Endodermal cell (in vitro differentiated cells): ENCODE measurements around the gene LRTM2. TPM values are rescaled to one million over a fixed set of nuclear protein-coding genes. Genes with fewer than 3 reads are reported as not detected.

Experiments used
- DNase-seq: peaks from one replicate; pipeline ENCODE4 v3.0.0-alpha.2; 2017
- H3K27ac ChIP-seq: 2 replicates; pipeline ENCODE4 v1.5.1; 2013; ENCODE audit warnings: mild to moderate bottlenecking, low read depth, low read length, moderate library complexity
- H3K27me3 ChIP-seq: 2 replicates; pipeline ENCODE4 v1.6.1; 2013; ENCODE audit warnings: mild to moderate bottlenecking, low read length, moderate library complexity; ENCODE audit not compliant: insufficient read depth, control insufficient read depth, poor library complexity, severe bottlenecking
- H3K36me3 ChIP-seq: 2 replicates; pipeline ENCODE4 v1.7.0; 2013; ENCODE audit warnings: mild to moderate bottlenecking, low read length, moderate library complexity; ENCODE audit not compliant: control insufficient read depth, insufficient read depth
- H3K4me1 ChIP-seq: one replicate; pipeline ENCODE4 v1.7.0; 2013; ENCODE audit warnings: low read length; ENCODE audit not compliant: control insufficient read depth, insufficient read depth
- H3K4me3 ChIP-seq: 2 replicates; pipeline ENCODE4 v1.5.1; 2013; ENCODE audit warnings: mild to moderate bottlenecking, low read length, moderate library complexity
- H3K9ac ChIP-seq: 2 replicates; pipeline ENCODE4 v1.6.1; 2013; ENCODE audit warnings: mild to moderate bottlenecking, low read length, moderate library complexity; ENCODE audit not compliant: poor library complexity, severe bottlenecking; ENCODE audit errors: extremely low read depth
- H3K9me3 ChIP-seq: 2 replicates; pipeline ENCODE4 v1.6.1; 2013; ENCODE audit warnings: mild to moderate bottlenecking, low read length, moderate library complexity; ENCODE audit not compliant: control insufficient read depth
- H3K27ac Mint-ChIP-seq: 2 replicates; pipeline ENCODE4 v1.8.0; 2020; ENCODE audit warnings: mixed read lengths
- H3K27me3 Mint-ChIP-seq: 2 replicates; pipeline ENCODE4 v1.8.0; 2021; ENCODE audit warnings: mild to moderate bottlenecking, mixed read lengths; ENCODE audit not compliant: insufficient read depth
- H3K36me3 Mint-ChIP-seq: 2 replicates; pipeline ENCODE4 v1.8.0; 2020; ENCODE audit warnings: low read depth, mixed read lengths
- H3K4me1 Mint-ChIP-seq: 2 replicates; pipeline ENCODE4 v1.8.0; 2020; ENCODE audit warnings: mixed read lengths
- H3K4me3 Mint-ChIP-seq: 2 replicates; pipeline ENCODE4 v1.8.0; 2020; ENCODE audit warnings: mild to moderate bottlenecking, moderate library complexity, mixed read lengths
- H3K9me3 Mint-ChIP-seq: 2 replicates; pipeline ENCODE4 v1.8.0; 2020; ENCODE audit warnings: mild to moderate bottlenecking, mixed read lengths
- WGBS, 2 experiments: methylation state at CpG; one replicate each; pipeline versions ENCODE4 v1.1.5 to v1.1.7; 2013; ENCODE audit warnings: missing lambda C conversion rate in 2 of 2, mixed read lengths in 1 of 2; ENCODE audit not compliant: insufficient coverage in 1 of 2, insufficient read length in 1 of 2; 5-methylcytosine and 5-hydroxymethylcytosine counted together
- total RNA-seq, 2 donors: library from RNA; stranded (reverse); fragmentation: NEBNext Ultra II Directional in 1 of 2; extraction: Animal tissue kit (Norgen Biotek cat#: 25700) in 1 of 2; gene quantifications; 2 replicates in 1 of 2; 3 replicates in 1 of 2; pipeline ENCODE4 v1.2.1, GENCODE V29; 2021
- TF ChIP-seq, protein P1 (sequence below): fragments of 200-600 bp; sonication (generic); conservative IDR thresholded peaks from 2 replicates; pipeline ENCODE4 v1.5.0; 2021; ENCODE audit warnings: antibody characterized with exemption, mild to moderate bottlenecking

Gene LRTM2
- total RNA-seq, 2 donors from 2014 or later: 0.40 TPM

DNA sequence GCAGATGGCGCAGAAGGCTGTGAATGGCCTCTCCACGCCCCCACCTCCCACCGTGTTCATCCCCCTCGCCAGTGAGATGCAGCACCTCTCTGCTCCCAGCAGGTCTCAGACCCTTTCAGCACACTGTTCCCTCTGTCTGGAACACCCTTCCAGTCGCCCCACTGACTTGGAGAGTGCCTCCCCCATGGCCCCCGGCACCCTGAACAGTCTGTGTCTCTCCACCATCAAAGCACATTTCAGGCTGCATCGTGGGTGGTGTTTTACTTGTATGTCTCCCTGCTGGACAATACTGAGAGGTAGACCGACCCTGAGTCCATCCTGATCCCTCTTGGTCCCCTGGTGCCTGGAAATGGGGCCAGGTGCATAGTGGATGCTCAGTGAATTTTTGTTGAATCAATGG lies 63.1 kb downstream of the LRTM2 start:
- no peak overlapping the region for H3K9ac ChIP-seq
- WGBS, 2 experiments: 87 to 91% methylated on average over 6 to 8 of the region's 8 CpGs
- H3K4me3 Mint-ChIP-seq: no peak overlapping the region

DNA sequence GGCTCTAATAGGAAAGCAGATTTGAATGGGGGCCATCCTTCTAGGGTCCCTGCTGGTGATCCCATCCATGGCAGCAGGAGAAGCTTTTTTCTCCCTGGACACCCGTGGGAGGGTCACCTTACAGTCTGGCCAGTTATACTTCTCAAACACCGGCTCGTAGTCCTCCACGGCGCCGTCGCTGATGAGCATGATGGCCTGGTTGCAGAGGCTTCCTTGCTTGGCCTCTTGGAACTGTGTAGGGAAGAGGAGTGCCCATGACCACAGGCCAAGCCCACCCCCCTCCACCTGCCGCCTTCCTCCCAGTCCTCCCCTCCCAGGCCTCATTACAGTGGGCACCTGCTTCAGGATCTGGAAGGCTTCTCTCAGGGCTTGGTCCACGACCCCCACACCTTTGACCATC lies 64.3 kb downstream of the LRTM2 start:
- Histone ChIP-seq H3K36me3 (no peaks in the 10 kb centered on the region), H3K9me3 (no peaks in the 10 kb centered on the region), H3K27me3 (no peaks in the 10 kb centered on the region), H3K4me3 (no peak overlapping the region), H3K27ac (no peak overlapping the region), H3K9ac (no peak overlapping the region), H3K4me1 (no peaks in the 10 kb centered on the region)
- WGBS, 2 experiments: 88% methylated on average over 7 to 8 of the region's 9 CpGs
- no peak for DNase-seq
- Mint-ChIP-seq H3K27me3 (peaks cover 6% of the 10 kb centered on the region), H3K4me3 (no peak overlapping the region), H3K9me3 (peaks cover 7% of the 10 kb centered on the region), H3K27ac (no peak overlapping the region), H3K4me1 (peaks cover 18% of the 10 kb centered on the region), H3K36me3 (no peaks in the 10 kb centered on the region)
- TF ChIP-seq, protein P1, sequence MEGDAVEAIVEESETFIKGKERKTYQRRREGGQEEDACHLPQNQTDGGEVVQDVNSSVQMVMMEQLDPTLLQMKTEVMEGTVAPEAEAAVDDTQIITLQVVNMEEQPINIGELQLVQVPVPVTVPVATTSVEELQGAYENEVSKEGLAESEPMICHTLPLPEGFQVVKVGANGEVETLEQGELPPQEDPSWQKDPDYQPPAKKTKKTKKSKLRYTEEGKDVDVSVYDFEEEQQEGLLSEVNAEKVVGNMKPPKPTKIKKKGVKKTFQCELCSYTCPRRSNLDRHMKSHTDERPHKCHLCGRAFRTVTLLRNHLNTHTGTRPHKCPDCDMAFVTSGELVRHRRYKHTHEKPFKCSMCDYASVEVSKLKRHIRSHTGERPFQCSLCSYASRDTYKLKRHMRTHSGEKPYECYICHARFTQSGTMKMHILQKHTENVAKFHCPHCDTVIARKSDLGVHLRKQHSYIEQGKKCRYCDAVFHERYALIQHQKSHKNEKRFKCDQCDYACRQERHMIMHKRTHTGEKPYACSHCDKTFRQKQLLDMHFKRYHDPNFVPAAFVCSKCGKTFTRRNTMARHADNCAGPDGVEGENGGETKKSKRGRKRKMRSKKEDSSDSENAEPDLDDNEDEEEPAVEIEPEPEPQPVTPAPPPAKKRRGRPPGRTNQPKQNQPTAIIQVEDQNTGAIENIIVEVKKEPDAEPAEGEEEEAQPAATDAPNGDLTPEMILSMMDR: no peak

More for the DNA sequence above, 63.1 kb downstream of the LRTM2 start:
- H3K27ac ChIP-seq: no peak overlapping the region
- no peaks in the 10 kb centered on the region for H3K36me3 ChIP-seq
- Mint-ChIP-seq H3K9me3 (peaks cover 5% of the 10 kb centered on the region), H3K36me3 (no peaks in the 10 kb centered on the region), H3K27me3 (peaks cover 6% of the 10 kb centered on the region), H3K27ac (no peak overlapping the region), H3K4me1 (peaks cover 18% of the 10 kb centered on the region)
- no peak for DNase-seq
- H3K4me1 ChIP-seq: no peaks in the 10 kb centered on the region
- H3K9me3 ChIP-seq: no peaks in the 10 kb centered on the region
- no peak overlapping the region for H3K4me3 ChIP-seq
- TF ChIP-seq, protein P1: no peak
- H3K27me3 ChIP-seq: no peaks in the 10 kb centered on the region

DNA sequence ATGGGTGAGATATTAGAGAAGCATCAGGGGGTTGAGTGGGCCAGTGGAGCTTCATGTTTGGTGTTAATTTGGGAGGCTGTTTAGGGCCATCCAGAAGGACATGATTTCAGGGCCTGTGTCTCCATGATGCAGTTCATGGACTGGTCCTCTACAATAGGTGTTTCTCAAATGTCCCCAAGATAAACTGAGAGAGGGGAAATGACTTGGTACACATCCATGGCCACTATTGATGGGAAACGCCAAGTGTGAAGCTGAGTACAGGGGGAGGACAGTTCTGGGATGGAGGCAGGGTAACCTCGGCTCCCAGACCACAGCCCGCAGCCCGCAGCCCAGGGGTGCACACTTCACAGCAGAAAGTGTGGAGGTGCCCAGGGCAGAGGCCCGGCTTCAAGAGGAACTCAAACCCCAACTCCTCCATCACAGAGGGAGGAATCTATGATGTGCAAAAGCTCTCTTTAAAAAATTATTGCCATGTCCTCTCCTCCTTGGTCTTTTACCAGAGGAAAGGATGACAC lies 64.8 kb downstream of the LRTM2 start:
- no peaks in the 10 kb centered on the region for H3K4me1 ChIP-seq
- TF ChIP-seq, protein P1: no peak
- H3K4me3 Mint-ChIP-seq: no peak overlapping the region
- H3K4me3 ChIP-seq: no peak overlapping the region
- H3K27ac Mint-ChIP-seq: no peak overlapping the region
- H3K9me3 ChIP-seq: no peaks in the 10 kb centered on the region
- H3K36me3 Mint-ChIP-seq: no peaks in the 10 kb centered on the region
- H3K4me1 Mint-ChIP-seq: peaks cover 18% of the 10 kb centered on the region
- no peaks in the 10 kb centered on the region for H3K36me3 ChIP-seq
- no peaks in the 10 kb centered on the region for H3K27me3 ChIP-seq
- no peak overlapping the region for H3K9ac ChIP-seq
- DNase-seq: no peak
- peaks cover 6% of the 10 kb centered on the region for H3K27me3 Mint-ChIP-seq
- no peak overlapping the region for H3K27ac ChIP-seq
- WGBS, 2 experiments: 79 to 92% methylated on average over 4 to 5 of the region's 5 CpGs
- H3K9me3 Mint-ChIP-seq: peaks cover 7% of the 10 kb centered on the region
